Keratinocyte (primary cell): ENCODE results near the gene STX7. TPM values are rescaled to one million over a fixed set of nuclear protein-coding genes. Genes with fewer than 3 reads are reported as not detected.

Experiments used
- DNase-seq: peaks from one replicate; pipeline ENCODE4 v3.0.0-alpha.2; 2011; ENCODE audit warnings: low read depth, missing footprints, low spot score
- FAIRE-seq: peaks from 2 replicates; lab custom pipeline; 2011; peaks lifted over from hg19 to GRCh38; lab: Jason Lieb, UNC
- H2AFZ ChIP-seq: 2 replicates; pipeline ENCODE4 v1.6.0; 2012; ENCODE audit warnings: low read length, control low read depth, inconsistent platforms; ENCODE audit not compliant: control insufficient read depth
- H3K27ac ChIP-seq: 2 replicates; pipeline ENCODE4 v1.5.1; 2011; ENCODE audit warnings: low read length; ENCODE audit not compliant: control insufficient read depth, insufficient read depth
- H3K27me3 ChIP-seq: 3 replicates; pipeline ENCODE4 v1.6.0; 2011; ENCODE audit warnings: low read length; ENCODE audit not compliant: control insufficient read depth, insufficient read depth; ENCODE audit errors: extremely low read depth
- H3K36me3 ChIP-seq, 2 experiments: 2 replicates in 1 of 2; 3 replicates in 1 of 2; pipeline ENCODE4 v1.5.1; 2011; ENCODE audit warnings: low read length in 2 of 2, mild to moderate bottlenecking in 1 of 2; ENCODE audit not compliant: control insufficient read depth in 2 of 2, insufficient read depth in 2 of 2; ENCODE audit errors: extremely low read depth in 1 of 2
- H3K4me1 ChIP-seq: 3 replicates; pipeline ENCODE4 v1.5.1; 2011; ENCODE audit warnings: low read length; ENCODE audit not compliant: control insufficient read depth, insufficient read depth; ENCODE audit errors: extremely low read depth
- H3K4me2 ChIP-seq: 3 replicates; pipeline ENCODE4 v1.6.0; 2011; ENCODE audit warnings: low read depth, low read length; ENCODE audit not compliant: control insufficient read depth, insufficient read depth; ENCODE audit errors: extremely low read depth
- H3K4me3 ChIP-seq, 3 experiments: fragments of 200-600 bp in 1 of 3; sonication (generic) in 1 of 3; 2 replicates in 2 of 3; 3 replicates in 1 of 3; pipeline ENCODE4 v1.5.1; 2011 to 2016; ENCODE audit warnings: low read length in 3 of 3, mild to moderate bottlenecking in 3 of 3, control low read depth in 2 of 3, inconsistent platforms in 1 of 3, low read depth in 1 of 3, mixed read lengths in 1 of 3, mixed run types in 1 of 3, moderate library complexity in 1 of 3; ENCODE audit not compliant: control insufficient read depth in 2 of 3, insufficient read depth in 2 of 3; ENCODE audit errors: extremely low read depth in 1 of 3
- H3K79me2 ChIP-seq: 2 replicates; pipeline ENCODE4 v1.6.0; 2012; ENCODE audit warnings: low read length; ENCODE audit not compliant: control insufficient read depth, insufficient read depth
- H3K9ac ChIP-seq: 3 replicates; pipeline ENCODE4 v1.6.0; 2011; ENCODE audit warnings: low read length; ENCODE audit not compliant: control insufficient read depth, insufficient read depth; ENCODE audit errors: extremely low read depth
- H3K9me1 ChIP-seq: 3 replicates; pipeline ENCODE4 v1.6.0; 2011; ENCODE audit warnings: low read length; ENCODE audit not compliant: control insufficient read depth, insufficient read depth; ENCODE audit errors: extremely low read depth
- H3K9me3 ChIP-seq: 2 replicates; pipeline ENCODE4 v1.5.1; 2012; ENCODE audit warnings: low read depth, low read length; ENCODE audit not compliant: control insufficient read depth
- H4K20me1 ChIP-seq: 3 replicates; pipeline ENCODE4 v1.6.0; 2011; ENCODE audit warnings: low read length; ENCODE audit not compliant: control insufficient read depth, insufficient read depth; ENCODE audit errors: extremely low read depth
- EZH2 ChIP-seq: IDR thresholded peaks from one replicate; pipeline ENCODE4 v1.6.1; 2012; ENCODE audit warnings: inconsistent platforms, mild to moderate bottlenecking, low read length, moderate library complexity
- dilution Hi-C: fragments of 300-500 bp; cut with MboI; formaldehyde crosslinking; loops from one replicate; pipeline ENCODE4 v1.7.0; 2020; ENCODE audit warnings: low sequenced_read_pairs; ENCODE audit not compliant: extremely low pct_ligation_motif_present
- polyA plus RNA-seq, 5 experiments: library from polyadenylated mRNA; depleted of rRNA in 3 of 5; stranded (reverse) in 3 of 5; stranded (forward) in 1 of 5; unstranded in 1 of 5; fragments of >200 nt; gene quantifications; 1 replicate in 1 of 5; 2 replicates in 3 of 5; 3 replicates in 1 of 5; pipeline versions ENCODE4 v1.2.1 to v1.2.3, GENCODE V29; 2011 to 2012; ENCODE audit warnings: missing spikeins in 2 of 5, low read depth in 1 of 5, low replicate concordance in 1 of 5
- TF ChIP-seq, protein P1 (sequence below), 3 experiments: IDR thresholded peaks in 1 of 3; conservative IDR thresholded peaks in 1 of 3; optimal IDR thresholded peaks in 1 of 3; 2 replicates in 2 of 3; 3 replicates in 1 of 3; pipeline versions ENCODE3 to v1.5.1; 2011; ENCODE audit warnings: low read length in 3 of 3, mild to moderate bottlenecking in 3 of 3, moderate library complexity in 2 of 3, control low read depth in 1 of 3, inconsistent platforms in 1 of 3; ENCODE audit not compliant: insufficient read depth in 2 of 3; ENCODE audit errors: extremely low read depth in 1 of 3

Gene STX7
- polyA plus RNA-seq, 1 donor (not counting 4 experiments of a cell fraction or from before 2014, with no cell fraction given) = 41.0 TPM

DNA sequence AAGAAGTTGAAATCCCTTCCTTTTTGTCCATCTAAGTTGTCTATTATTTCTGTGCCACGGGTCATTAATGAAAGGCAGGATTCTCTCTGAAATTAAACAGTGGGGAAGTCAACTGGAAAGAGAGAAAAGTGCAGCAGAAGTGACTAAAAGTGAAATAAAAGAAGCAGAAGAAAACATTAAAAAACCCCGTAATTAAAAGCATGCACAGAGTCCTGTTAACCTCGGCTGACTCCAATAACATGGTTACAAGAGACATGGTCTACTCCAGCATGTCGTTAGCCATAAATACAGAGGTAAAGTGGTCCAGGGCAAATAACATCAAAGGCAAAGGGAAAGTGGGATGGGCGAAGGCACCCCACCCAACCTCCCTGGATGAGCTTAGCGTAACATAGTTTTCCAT lies 98.6 kb downstream of the STX7 start:
- no peak overlapping the region for H3K27ac ChIP-seq
- dilution Hi-C loops = no loop called here

DNA sequence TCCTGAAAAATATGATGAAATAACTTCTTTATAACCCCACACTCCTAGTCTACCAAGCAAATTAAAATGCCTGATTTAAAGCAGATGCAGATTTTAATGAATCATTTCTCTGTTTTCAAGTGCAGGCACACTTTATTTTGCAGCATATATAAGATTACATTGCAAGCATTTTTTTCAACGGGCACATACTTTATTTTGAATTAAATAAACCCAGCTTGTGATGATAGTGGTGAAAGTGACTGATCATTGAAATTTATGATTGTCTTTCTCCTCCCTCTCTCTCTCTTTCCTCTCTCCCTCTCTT lies 99.5 kb downstream of the STX7 start:
- FAIRE-seq = no peak
- no peak for DNase-seq
- no peaks in the 10 kb centered on the region for H4K20me1 ChIP-seq
- H3K36me3 ChIP-seq = no peaks in the 10 kb centered on the region
- H3K9me3 ChIP-seq = no peaks in the 10 kb centered on the region
- H3K4me2 ChIP-seq = no peak overlapping the region
- no peak overlapping the region for H3K4me3 ChIP-seq
- TF ChIP-seq EZH2 = no peak
- TF ChIP-seq, protein P1, sequence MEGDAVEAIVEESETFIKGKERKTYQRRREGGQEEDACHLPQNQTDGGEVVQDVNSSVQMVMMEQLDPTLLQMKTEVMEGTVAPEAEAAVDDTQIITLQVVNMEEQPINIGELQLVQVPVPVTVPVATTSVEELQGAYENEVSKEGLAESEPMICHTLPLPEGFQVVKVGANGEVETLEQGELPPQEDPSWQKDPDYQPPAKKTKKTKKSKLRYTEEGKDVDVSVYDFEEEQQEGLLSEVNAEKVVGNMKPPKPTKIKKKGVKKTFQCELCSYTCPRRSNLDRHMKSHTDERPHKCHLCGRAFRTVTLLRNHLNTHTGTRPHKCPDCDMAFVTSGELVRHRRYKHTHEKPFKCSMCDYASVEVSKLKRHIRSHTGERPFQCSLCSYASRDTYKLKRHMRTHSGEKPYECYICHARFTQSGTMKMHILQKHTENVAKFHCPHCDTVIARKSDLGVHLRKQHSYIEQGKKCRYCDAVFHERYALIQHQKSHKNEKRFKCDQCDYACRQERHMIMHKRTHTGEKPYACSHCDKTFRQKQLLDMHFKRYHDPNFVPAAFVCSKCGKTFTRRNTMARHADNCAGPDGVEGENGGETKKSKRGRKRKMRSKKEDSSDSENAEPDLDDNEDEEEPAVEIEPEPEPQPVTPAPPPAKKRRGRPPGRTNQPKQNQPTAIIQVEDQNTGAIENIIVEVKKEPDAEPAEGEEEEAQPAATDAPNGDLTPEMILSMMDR (optimal IDR thresholded peaks at IDR 0.05 in 1 of 3, IDR thresholded peaks at IDR 0.05 in 1 of 3, conservative IDR thresholded peaks at IDR 0.05 in 1 of 3; ENCODE audit: extremely low read depth in 1 of 3, insufficient read depth in 2 of 3, low read length in 3 of 3) = no peak
- dilution Hi-C loops = no loop called here
- H3K9ac ChIP-seq = no peak overlapping the region
- no peak overlapping the region for H2AFZ ChIP-seq
- H3K27me3 ChIP-seq = no peaks in the 10 kb centered on the region
- no peak overlapping the region for H3K27ac ChIP-seq
- H3K9me1 ChIP-seq = no peaks in the 10 kb centered on the region
- H3K4me1 ChIP-seq = no peaks in the 10 kb centered on the region
- H3K79me2 ChIP-seq = no peaks in the 10 kb centered on the region

More for the DNA sequence above, 98.6 kb downstream of the STX7 start:
- no peak overlapping the region for H3K9ac ChIP-seq
- no peak overlapping the region for H3K4me2 ChIP-seq
- no peak for TF ChIP-seq EZH2
- TF ChIP-seq, protein P1 (optimal IDR thresholded peaks at IDR 0.05 in 1 of 3, IDR thresholded peaks at IDR 0.05 in 1 of 3, conservative IDR thresholded peaks at IDR 0.05 in 1 of 3; ENCODE audit: extremely low read depth in 1 of 3, insufficient read depth in 2 of 3, low read length in 3 of 3) = no peak
- no peaks in the 10 kb centered on the region for H4K20me1 ChIP-seq
- H2AFZ ChIP-seq = no peak overlapping the region
- no peaks in the 10 kb centered on the region for H3K9me1 ChIP-seq
- no peaks in the 10 kb centered on the region for H3K79me2 ChIP-seq
- DNase-seq (no peak), FAIRE-seq (no peak)
- H3K9me3 ChIP-seq = no peaks in the 10 kb centered on the region
- no peaks in the 10 kb centered on the region for H3K36me3 ChIP-seq
- no peaks in the 10 kb centered on the region for H3K27me3 ChIP-seq
- H3K4me1 ChIP-seq = no peaks in the 10 kb centered on the region
- no peak overlapping the region for H3K4me3 ChIP-seq
